ENCODE measurements around the gene NRXN3.

Gene NRXN3

DNA sequence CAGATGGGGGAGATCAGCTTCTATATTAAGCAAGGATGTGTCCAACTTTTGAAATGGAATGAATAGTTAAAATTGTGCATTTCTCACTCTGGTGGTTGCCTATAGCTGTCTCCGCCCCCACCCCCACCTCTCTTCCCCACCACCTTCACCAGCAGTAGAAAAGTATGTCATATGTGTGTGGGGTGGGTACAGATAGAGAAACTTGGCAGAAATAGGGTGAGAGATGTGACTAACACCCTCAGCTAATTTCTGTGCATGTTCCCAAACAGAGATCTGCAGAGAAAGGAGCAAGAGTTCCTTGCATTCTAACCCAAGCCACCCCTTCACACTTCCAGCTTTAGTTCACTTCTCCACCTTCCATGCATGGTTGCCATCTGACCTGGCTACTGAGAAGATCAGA, 980.1 kb downstream of the NRXN3 start:
- no peak for DNase-seq (ENCODE audit: low read depth)

- no peak for DNase-seq (ENCODE audit: low read depth)
Observed at GRCh38 chr14:79157369-79157768, 987.2 kb downstream of the NRXN3 start.

- DNase-seq (ENCODE audit: low read depth), result no peak
Observed at GRCh38 chr14:79161571-79161970, 991.4 kb downstream of the NRXN3 start.

DNA sequence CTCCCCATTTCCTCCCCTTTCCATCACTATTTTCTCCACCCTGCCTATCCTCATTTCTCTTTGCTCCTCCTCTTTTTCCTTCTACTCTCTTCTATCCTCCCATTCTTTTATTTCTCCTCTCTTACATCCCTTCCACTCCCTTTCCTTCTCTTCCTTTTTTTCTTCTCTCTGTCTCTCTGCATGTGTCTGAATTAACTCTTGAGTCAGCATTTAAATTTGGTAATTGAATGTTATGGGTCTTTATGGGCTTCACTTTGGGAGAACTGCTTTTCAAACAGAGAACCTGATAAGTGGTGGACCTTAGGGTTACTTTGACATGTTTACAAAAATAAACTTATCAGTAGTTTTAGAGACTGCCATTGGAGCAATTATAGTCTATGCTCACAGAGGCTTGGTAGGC, 992.7 kb downstream of the NRXN3 start:
- DNase-seq (ENCODE audit: low read depth), result no peak

- no peak for DNase-seq (ENCODE audit: low read depth)
Observed at GRCh38 chr14:79165471-79166090, 995.4 kb downstream of the NRXN3 start.

GRCh38 chr14:79166171-79166570, 996.0 kb downstream of the NRXN3 start:
- DNase-seq (ENCODE audit: low read depth), result no peak

GRCh38 chr14:79167957-79168356, 997.8 kb downstream of the NRXN3 start:
- DNase-seq (ENCODE audit: low read depth), result no peak

DNA sequence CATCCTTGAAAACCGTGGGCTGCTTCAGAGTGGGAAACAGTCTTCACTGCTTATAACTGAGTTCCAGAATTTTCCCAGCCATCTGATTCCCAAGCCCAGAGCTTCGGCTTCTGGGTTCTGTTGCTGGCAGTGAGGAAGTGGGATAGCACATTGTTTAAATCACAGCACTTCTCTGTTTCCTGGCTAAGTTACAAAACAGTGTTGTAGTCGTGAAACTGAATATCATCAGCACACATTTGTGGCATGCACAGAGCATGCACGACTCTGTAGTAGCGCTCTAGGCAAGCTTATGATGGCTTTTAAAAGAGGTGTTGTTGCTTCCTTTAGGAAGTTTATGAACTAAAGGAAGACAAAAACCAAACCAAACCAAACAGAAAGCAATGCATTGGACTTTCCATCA, 1005.5 kb downstream of the NRXN3 start:
- no peak for DNase-seq (ENCODE audit: low read depth)

- DNase-seq (ENCODE audit: low read depth), result no peak
Observed at GRCh38 chr14:79177106-79177505, 1006.9 kb downstream of the NRXN3 start.

GRCh38 chr14:79178719-79179118, 1008.5 kb downstream of the NRXN3 start:
- DNase-seq (ENCODE audit: low read depth), result no peak

DNA sequence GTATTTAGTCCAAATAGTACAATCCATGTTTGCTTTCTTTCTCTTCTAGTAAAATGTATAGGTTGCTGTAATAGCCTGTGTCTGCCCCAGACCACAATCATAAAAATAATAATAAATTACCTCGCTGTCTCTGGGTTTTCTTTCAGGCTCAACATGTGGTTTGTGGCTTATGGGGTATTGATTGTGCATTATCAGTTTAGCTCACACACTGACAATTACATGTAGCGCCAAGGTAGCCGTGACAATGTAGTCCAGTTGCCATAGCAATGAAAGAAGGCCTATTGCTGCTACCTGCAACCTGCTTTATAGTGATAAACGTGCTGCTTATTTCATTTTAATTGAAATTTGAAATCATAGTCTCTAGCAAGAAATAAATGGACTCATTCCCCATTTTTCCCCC, 1009.8 kb downstream of the NRXN3 start:
- DNase-seq (ENCODE audit: low read depth), result no peak

DNA sequence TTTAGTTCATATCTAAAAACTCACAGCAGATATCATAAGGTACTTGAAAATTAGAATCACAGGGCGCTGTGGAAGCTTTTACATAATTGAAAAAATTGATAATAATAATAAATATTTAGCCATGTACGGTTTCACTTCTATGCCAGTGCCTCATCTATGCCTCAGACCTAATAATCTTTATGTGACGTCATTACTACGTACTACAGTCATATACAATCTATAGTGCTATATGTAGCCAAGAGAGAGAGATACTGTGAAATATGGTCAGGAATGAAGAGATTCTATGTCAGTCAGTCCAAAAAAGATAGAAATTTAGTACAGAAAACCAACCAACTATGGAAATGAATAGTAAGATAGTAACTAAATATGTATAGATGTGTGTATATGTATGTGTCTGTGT, 1010.5 kb downstream of the NRXN3 start:
- no peak for DNase-seq (ENCODE audit: low read depth)

- no peak for DNase-seq (ENCODE audit: low read depth)
Observed at GRCh38 chr14:79186523-79186922, 1016.4 kb downstream of the NRXN3 start.

GRCh38 chr14:79193689-79194477, 1023.7 kb downstream of the NRXN3 start:
- no peak for DNase-seq (ENCODE audit: low read depth)

- no peak for DNase-seq (ENCODE audit: low read depth)
Observed at GRCh38 chr14:79196216-79196615, 1026.0 kb downstream of the NRXN3 start.

GRCh38 chr14:79197516-79197915, 1027.3 kb downstream of the NRXN3 start:
- DNase-seq (ENCODE audit: low read depth), result no peak

DNA sequence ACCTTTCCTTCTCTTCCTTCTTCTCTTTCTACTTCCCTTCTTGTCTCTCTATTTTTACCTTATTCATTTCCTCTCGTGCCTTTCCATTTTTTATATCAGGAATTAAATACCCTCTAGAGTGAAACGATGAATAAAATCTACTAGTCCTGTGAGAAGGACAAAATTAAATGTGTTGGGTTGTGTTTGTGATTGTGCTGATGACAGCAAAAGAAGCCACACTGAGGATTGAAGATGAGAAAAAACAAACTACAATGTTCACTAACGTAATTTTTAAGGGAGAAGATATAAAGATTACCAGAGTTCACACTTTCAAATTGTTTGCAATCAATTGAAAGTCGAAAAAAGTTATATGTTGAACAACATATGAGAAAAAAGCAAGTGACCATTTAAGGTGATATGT, 1029.0 kb downstream of the NRXN3 start:
- DNase-seq (ENCODE audit: low read depth), result no peak

DNA sequence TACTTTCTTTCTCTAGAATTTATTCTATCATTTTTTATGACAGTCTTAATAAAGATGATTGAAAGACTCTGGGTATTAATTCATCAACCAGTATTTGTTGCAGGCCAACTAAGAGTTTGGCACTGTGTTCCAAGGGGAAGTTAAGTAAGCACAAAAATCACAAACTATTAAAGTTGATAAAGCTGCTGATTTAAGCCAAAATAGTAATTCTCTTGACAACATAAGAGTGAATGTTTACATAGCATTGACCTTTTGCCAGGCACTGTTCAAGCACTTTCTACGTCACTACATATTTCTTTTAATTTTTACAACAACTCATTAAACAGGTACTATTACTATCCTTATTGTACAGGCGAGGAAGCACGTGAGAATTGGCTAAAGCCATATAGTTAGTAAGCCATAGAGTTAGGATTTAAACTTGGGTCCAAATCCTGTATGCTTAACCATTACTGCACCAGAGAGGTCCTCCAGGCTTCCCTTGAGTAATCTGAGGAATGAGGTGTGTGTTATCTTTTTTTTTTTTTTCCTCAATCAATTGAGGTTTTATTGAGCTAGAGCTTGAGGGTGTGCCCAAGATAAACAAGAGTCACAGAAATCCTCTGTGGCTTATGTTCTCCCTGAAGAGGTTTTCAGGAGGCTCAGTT, 1031.5 kb downstream of the NRXN3 start:
- no peak for DNase-seq (ENCODE audit: low read depth)

GRCh38 chr14:79204591-79204990, 1034.4 kb downstream of the NRXN3 start:
- DNase-seq (ENCODE audit: low read depth), result no peak

GRCh38 chr14:79209418-79209817, 1039.2 kb downstream of the NRXN3 start:
- no peak for DNase-seq (ENCODE audit: low read depth)

GRCh38 chr14:79225815-79226214, 1055.6 kb downstream of the NRXN3 start:
- no peak for DNase-seq (ENCODE audit: low read depth)

DNA sequence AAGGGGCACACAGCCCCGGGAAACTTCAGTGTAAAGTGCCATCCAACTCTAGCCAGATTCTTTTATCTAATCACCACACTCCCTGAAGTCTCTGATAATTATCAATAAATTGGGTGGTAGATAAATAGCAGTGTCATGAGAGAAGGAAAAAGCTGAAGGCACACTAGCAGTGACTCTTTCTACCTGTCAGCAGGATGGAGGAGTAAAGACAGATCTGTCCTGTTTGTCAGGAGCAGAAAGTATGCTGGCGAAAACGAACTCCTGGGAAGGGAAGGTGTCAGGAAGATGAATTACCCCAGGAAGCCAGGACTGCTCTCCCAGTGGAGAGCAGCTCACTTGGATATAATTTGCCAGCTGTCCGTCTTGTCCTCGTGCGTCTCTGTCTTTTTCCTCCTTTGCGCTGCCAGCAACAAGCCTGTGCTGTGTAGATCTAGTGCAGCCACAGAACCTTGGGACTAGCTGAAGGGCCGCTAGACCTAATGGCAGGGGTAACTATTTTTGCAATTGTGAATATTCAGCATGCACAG, 1059.3 kb downstream of the NRXN3 start:
- DNase-seq (ENCODE audit: low read depth), result no peak

GRCh38 chr14:79242666-79243065, 1072.5 kb downstream of the NRXN3 start:
- DNase-seq (ENCODE audit: low read depth), result no peak
